GM18870 (cell line): ENCODE measurements around the gene NCMAP.
A peak's percentile ranks its signal among the peaks of the same experiment; 100 is the strongest.

Source experiments
- ATAC-seq: cut with Tn5 transposase; IDR thresholded peaks from one replicate; pipeline ENCODE4 v1.9.1; 2021; ENCODE audit warnings: moderate library complexity; ENCODE audit not compliant: unreplicated experiment

The NCMAP gene

GRCh38 chr1:24621121-24621520 is 65.2 kb downstream of the NCMAP start:
- no peak for ATAC-seq

DNA sequence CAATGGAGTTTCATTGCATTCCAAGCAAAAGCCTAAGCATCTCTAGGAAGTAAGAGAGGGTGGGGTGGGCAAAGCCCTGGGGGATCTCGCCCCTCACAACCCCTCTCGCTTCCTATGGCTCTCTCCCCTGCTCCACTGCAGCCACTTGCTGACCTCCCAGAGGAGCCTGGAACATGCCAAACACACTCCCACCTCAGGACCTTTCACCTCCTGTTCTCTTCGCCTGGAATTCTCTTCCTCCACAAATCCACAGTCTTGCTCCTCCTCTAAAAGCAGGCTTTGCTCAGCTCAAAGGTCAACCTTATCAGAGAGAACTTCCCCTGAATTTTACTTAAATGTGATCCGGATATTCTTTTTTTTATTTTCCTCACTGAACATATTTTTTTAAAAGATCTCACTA is 66.3 kb downstream of the NCMAP start:
- no peak for ATAC-seq

- ATAC-seq = no peak
These were observed 76.9 kb downstream of the NCMAP start for GRCh38 chr1:24632832-24633175.

- ATAC-seq = no peak
These were observed 79.4 kb downstream of the NCMAP start for GRCh38 chr1:24635195-24635843.

GRCh38 chr1:24636661-24637357 is 80.9 kb downstream of the NCMAP start:
- ATAC-seq = no peak

- no peak for ATAC-seq
These were observed 83.2 kb downstream of the NCMAP start for GRCh38 chr1:24639094-24639493.

DNA sequence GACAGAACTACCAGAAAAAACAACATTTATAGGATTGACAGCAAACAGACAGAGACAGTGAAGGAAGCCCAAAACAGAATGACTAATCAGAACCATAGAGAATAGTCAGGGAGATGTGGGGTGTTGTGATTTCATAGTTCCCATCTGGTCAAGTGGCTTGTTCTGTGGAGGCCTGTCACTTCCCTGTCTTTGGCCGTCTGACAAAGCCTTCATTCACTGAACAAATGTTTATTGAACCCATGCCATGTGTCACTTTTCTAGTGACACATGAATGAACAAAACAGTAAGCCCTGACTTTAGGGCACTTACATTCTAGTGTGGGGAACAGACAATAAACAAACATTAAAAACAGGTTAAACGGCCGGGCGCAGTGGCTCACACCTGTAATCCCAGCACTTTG is 84.0 kb downstream of the NCMAP start:
- ATAC-seq = no peak

- ATAC-seq = no peak
These were observed 84.4 kb downstream of the NCMAP start for GRCh38 chr1:24640288-24640687.

- ATAC-seq = no peak
These were observed 85.8 kb downstream of the NCMAP start for GRCh38 chr1:24641646-24642151.

DNA sequence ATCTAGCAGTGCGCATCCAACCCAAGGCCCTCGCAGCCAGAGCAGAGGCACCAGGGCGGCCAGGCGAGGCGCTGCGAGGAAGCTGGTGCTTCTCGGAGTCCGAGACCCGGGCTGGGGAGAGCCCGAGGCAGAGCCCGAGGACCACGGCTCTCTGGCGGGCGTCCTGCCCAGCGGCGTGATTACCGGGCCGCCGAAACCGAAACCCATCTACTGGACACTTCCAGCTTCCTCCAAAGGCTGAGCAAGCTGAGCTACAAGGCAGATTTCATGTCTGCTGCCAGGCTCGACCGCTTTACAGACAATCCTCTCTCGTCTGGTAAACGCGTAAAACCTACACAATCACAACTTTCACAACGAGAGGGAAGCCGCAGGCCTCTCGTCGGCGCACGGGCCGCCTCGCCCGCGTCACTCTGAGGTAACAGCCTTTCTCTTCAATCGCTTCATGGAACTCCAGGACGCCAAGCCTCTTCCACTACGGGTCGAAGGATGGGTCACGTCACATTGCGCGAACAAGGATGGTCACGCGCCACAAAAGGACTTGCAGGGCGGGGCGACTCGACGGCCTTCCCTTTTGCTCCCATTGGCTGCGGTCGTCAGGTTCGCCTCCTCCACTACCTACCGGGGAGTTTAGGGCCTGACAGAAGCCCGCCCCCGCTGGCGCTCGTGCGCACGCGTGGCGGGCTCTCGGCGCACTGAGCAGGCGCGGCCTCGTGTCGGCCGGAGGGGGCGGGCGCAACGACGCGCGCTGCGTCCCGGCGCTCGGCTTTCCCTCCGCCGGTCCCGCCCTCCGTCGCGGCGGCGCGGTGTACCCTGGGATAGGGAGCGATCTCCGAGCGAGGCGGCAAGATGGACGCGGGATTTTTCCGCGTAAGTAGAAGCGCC is 86.8 kb downstream of the NCMAP start, which contains the start of gene SRRM1:
TSS of gene SRRM1 (plus strand) at position 822 of the 882 bp plus-strand sequence. CDS start at position 847, 25 bp downstream.
- ATAC-seq = peak; percentile 78

DNA sequence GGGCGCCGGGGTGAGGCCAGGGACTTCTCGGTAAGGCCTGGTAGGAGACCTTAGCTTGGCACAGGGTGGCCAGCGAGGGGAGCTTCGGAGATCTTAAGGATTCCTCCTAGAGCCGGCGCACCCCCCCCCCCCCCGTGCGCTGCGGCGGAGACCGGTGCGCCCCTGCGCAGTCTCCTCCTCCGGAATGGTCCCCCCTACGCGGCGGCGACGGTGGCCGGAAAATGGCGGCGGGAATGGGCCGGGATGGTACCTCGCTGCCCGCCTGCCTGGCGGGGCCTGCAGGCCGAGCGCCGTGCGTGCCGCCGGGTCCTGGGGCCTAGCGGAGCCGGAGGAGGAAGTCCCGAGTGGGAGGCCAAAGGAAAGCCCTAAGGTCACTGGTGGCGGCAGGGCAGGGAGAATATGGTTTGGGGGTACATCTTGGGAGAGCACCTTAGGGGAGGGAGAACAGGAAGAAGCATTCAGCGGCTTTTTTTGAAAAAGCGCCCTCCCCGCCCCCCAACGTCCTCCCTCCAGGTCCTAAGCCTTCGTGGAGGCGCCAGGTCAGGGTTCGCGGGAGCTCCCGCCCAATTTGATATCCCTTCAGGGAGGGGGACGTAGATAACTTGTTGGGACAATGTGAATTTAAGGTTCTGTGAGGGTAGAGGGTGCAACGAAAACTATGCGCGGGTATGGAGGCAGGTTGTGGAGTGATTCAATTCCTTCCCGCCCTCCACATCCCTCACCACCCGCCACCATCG is 87.6 kb downstream of the NCMAP start:
- no peak for ATAC-seq

GRCh38 chr1:24644100-24644384 is 88.2 kb downstream of the NCMAP start:
- no peak for ATAC-seq

- ATAC-seq = no peak
These were observed 93.0 kb downstream of the NCMAP start for GRCh38 chr1:24648919-24649318.

GRCh38 chr1:24652382-24652781 is 96.5 kb downstream of the NCMAP start:
- ATAC-seq = no peak

GRCh38 chr1:24654010-24654409 is 98.1 kb downstream of the NCMAP start:
- no peak for ATAC-seq

GRCh38 chr1:24656046-24656445 is 100.2 kb downstream of the NCMAP start:
- ATAC-seq = no peak

GRCh38 chr1:24657781-24658180 is 101.9 kb downstream of the NCMAP start:
- no peak for ATAC-seq
